ENCODE data around the gene MCU.
"Not testable (repeated sequence)": the region's sequence is repeated elsewhere in the genome, so short reads cannot be mapped to it uniquely, and the experiment has no call there.

MCU gene

GRCh38 chr10:72732521-72732920 is 40.6 kb downstream of the MCU start:
- DNase-seq: no peak

GRCh38 chr10:72733989-72734388 is 42.0 kb downstream of the MCU start:
- no peak for DNase-seq

- no peak for DNase-seq
Observed at GRCh38 chr10:72735288-72735936, 43.5 kb downstream of the MCU start.

GRCh38 chr10:72736176-72736827 is 44.4 kb downstream of the MCU start:
- DNase-seq: no peak

DNA sequence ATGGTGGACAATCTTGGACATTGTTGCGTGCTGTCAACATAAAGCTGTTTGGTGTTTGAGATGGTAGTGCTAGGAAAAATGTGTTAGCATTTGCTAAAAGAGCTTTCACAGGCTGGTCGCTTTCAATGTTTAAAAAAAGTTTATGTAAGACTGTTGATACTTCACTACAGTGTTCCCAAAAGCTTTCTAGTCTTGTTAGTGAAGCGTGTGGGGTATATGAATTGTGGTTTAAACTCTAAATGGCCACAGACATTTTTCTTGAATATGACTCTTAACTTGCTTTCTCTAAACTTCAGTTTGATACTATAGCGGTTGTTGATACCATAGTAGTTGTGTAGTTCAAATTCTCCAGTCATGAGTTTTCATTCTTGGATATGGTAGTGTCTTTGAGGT is 44.9 kb downstream of the MCU start:
- no peak for DNase-seq

- not testable (repeated sequence) for DNase-seq
Observed at GRCh38 chr10:72737357-72737756, 45.4 kb downstream of the MCU start.

GRCh38 chr10:72738486-72738885 is 46.5 kb downstream of the MCU start:
- DNase-seq: no peak

DNA sequence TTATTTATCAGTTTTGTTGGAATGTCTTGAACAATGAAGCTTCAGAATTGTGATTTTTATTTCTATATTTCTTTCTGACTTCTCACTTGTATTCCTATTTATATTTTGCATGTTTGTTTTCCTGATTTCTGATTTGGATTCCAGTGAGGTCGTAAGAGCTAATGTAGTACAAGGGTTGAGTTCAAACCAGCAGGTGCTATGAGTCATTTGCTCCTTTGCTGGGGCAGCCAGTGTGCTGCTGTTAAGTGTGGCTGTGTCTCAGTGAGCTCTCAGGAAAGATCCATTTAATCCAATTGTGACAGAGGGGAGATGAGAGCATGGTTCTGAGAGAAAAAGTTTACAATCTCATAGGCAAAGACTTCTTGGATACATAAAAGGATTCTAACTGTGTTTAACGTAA is 48.6 kb downstream of the MCU start:
- DNase-seq: no peak

GRCh38 chr10:72742092-72742491 is 50.1 kb downstream of the MCU start:
- DNase-seq: no peak

DNA sequence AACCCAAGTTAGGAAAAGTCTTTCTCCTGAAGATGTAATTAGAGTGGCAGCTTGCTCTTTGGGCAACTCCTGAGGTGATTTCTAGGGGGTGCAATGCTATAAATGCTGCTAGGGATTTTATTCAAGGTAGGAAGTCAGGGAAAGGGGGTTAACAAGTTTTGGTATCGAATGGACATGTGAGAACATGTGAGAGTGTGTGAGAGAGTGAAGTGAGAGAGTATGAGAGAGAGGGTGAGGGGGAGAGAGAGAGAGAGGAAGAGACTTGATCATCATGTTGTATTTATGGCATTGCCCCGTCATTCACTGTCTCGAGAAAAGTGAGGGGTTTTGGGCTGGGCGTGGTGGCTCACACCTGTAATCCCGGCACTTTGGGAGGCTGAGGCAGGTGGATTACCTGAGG is 50.9 kb downstream of the MCU start:
- no peak for DNase-seq

- DNase-seq: no peak
Observed at GRCh38 chr10:72744566-72744965, 52.6 kb downstream of the MCU start.

GRCh38 chr10:72746426-72747363 is 54.8 kb downstream of the MCU start:
- DNase-seq: no peak

DNA sequence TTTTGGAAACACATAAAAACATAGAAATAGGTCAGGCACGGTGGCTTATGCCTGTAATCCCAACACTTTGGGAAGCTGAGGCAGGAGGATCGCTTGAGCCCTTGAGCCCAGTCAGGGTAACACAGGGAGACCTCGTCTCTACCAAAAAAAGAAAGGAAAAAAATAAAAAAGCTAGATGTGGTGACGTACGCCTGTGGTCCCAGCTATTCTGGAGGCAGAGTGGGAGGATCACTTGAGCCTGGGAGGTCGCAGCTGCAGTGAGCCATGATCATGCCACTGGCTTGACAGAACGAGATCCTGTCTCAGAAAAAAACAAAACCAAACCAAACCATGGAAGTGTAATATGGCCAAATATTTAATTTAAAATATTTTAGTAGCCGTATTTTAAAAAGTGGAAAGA is 55.6 kb downstream of the MCU start:
- no peak for DNase-seq

DNA sequence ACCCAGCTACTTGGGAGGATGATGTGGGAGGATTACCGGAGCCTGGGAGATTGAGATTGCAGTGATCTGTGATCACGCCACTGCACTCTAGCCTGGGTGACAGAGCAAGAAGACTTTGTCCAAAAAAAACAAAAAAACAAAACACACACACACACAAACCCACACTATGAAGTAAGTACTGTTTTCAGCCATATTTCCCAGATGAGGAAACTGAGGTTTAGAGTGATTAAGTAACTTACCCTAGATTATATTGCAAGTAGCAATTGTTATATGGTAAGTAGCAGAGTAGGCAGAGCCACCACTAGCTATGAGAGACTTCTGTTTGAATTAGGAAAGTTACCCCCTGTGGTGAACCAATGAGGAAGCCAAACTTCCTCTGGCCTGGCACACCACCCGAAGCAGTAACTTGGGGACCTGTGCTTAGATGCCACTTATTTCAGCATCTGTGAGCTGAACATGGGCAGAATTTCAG is 61.9 kb downstream of the MCU start:
- DNase-seq: no peak

DNA sequence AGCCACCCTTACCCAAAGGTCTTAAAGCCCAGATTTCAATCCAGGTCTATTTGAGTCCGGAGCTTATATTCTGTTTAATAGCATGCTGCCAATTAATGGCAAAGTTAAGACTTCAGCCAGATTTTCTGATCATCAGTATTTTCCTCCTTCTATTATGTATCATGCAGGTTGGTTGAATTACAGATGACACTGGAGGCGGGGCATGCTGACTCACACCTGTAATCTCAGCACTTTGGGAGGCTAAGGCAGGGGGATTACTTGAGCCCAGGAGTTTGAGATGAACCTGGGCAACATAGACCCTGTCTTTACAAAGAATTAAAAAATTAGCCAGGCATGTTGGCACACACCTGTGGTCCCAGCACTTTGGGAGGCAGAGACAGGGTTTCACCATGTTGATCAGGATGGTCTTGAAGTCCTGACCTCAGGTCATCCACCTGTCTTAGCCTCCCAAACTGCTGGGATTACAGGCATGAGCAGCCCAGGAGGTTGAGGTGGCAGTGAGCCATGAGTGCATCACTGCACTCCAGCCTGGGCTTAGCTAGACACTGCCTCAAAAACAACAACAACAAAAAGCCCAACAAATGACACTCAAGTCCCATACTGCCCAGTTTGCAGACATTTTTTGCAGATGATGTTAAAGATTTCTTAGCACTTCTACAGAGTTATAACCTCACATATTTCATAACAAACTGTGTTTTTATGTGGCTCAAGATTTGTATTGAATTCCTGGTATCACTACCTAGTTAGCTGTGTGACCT is 62.5 kb downstream of the MCU start:
- DNase-seq: no peak

DNA sequence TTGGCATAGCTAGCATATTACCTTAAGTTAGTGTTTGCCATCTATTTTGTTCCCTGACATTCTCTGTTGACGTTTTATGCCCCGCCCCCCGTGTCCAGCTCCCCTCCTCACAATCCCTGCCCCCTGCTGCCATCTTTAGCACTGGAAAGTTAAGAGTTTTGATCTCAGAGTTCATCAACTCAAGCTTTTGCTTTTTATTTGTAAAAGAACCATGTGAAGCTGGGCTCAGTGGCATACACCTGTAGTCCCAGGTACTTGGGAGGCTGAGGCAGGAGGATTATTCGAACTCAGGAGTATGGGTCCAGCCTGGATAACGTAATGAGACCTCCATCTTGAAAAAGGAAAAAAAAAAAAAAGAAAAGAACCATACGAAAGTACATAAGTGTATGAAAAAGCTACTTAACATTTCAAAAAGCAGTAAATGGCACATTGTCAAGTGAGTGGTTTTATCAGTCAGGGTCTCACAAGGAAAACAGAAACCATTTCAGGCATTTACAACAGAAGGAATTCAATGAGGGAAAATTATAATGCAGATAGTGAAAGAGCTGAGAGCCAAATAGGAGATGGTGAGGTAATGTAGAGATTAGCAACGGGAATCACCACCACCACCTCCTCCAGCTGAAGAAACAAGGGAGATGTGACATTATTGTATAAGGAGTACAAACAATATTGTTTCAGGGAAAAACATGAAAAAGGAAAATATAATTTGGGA is 64.9 kb downstream of the MCU start:
- DNase-seq: no peak

GRCh38 chr10:72757732-72758131 is 65.8 kb downstream of the MCU start:
- no peak for DNase-seq

GRCh38 chr10:72758930-72759329 is 67.0 kb downstream of the MCU start:
- not testable (repeated sequence) for DNase-seq

GRCh38 chr10:72759584-72759983 is 67.6 kb downstream of the MCU start:
- DNase-seq: no peak

DNA sequence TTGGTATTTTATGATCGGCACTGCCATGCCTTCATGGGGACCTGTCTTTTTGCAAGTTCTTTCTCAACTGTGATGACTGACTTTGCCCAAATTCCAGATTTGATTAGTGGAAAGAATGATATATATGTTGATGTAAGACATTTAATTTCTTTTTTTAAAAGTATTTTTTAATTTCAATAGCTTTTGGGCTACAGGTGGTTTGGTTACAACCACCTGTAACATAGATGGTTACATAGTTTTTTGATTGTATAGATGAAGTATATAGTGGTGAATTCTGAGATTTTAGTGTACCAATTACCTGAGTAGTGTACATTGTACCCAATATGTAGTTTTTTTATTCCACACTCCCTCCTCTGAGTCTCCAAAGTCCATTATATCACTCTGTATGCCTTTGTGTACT is 69.6 kb downstream of the MCU start:
- DNase-seq: no peak

GRCh38 chr10:72762042-72762441 is 70.1 kb downstream of the MCU start:
- no peak for DNase-seq

DNA sequence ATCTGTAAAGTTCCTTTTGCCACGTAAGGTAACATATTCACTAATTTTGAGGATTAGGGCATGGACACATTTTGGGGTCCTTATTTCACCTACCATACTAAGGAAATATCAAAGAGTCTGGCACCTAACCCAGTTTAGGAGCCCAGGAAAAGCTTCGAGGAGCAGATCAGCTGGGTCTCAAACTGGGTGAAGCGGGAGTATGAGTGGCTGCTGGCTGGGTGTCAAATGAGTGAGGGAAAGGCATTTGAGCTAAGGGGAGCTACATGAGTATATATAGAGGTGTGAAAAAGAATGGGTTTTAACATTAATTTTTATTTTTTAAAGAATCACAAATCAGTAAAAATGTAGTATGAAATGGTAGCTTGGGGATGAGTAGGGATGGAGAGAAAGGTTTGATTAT is 71.3 kb downstream of the MCU start:
- DNase-seq: no peak

Data from activated gamma-delta T cell treated with Interleukin-2 at 50 U/mL for 16 hours (primary cell).